Measurements from ENCODE around the gene FA2H.
"Not testable (repeated sequence)": the region's sequence is repeated elsewhere in the genome, so short reads cannot be mapped to it uniquely, and the experiment has no call there.

FA2H gene

DNA sequence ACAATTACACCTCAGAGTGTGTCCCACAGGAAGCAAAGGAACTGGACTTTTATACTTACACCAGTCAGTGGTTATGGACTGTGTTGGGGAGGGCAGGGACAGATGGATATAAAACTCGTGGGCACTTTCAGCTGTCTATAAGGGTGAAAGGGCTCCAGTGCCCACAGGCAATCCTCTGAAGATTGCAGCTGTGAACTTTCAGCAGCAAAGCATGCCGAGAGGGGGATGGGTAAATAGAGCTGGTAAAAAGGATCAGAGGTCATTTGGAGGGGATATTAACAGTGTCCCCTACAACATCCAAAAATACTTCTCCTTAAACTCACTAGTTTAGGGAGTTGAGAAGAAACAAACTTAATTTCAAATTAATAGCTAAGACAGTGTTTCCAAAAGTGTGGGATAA lies 94.6 kb downstream of the FA2H start:
- DNase-seq (ENCODE audit: low spot score), result no peak

DNA sequence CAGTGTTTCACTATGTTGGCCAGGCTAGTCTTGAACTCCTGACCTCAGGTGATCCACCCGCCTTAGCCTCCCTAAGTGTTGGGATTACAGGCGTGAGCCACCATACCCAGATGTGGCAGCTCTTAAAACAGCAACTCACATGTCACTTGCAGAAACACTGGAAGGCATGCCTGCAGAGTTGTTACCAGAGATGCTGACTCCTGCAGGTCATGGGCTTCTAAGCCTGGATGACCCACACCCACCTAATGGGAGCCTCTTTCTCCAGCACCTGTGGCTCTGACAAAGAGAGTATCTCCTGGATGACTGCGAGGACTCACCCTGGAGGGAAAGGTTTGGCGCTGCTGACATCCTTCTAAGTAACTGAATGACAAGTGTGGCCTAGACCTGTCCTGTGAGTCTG lies 96.8 kb downstream of the FA2H start:
- DNase-seq (ENCODE audit: low spot score), result no peak

DNA sequence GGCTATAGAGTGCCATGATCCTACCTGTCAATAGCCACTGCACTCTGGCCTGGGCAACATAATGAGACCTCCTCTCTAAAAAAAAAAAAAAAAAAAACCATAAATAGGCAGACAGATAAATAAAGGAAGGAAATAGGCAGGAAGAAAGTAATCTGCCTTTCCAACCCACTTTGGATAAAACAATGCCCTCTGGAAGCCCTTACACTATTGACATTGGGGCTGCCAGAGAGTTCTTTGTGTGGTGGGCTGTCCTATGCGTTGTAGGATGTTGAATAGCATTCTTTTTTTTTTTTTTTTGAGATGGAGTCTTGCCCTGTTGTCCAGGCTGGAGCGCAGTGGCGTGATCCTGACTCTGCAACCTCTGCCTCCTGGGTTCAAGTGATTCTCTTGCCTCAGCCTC lies 100.7 kb downstream of the FA2H start:
- DNase-seq (ENCODE audit: low spot score), result no peak

DNA sequence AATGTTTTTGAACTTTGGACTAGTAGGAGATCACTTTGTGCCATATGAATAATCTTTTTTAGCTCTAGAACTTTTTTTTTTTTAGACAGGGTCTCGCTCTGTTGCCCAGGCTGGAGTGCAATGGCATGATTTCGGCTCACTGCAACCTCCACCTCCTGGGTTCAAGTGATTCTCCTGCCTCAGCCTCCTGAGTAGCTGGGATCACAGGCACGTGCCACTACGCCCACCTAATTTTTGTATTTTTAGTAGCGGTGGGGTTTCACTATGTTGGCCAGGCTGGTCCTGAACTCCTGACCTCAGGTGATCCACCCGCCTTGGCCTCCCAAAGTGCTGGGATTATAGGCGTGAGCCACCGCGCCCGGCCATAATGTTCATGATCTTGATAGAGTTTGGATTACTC lies 105.7 kb downstream of the FA2H start:
- DNase-seq (ENCODE audit: low spot score), result not testable (repeated sequence)

DNA sequence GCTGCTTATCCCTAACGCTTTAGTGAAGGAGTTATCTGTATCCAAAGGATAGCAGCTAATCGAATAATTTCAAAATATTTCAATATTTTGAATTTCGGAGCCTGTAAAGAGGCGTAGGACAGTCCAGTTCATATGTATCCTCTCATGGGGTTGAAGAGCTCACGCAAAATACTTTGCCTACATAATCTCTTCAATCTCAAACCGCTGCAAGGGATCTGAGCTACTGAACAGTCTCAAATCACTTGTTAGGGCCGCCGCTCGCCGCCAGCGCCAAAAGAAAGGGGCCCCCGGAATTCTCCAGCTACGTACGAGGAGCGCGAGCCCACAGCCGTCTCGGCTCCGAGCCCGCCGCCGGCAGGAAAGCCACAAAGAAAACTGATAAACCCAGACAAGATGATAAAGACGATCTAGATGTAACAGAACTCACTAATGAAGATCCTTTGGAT lies 107.3 kb downstream of the FA2H start:
- DNase-seq (ENCODE audit: low spot score), result peak; percentile 34

DNA sequence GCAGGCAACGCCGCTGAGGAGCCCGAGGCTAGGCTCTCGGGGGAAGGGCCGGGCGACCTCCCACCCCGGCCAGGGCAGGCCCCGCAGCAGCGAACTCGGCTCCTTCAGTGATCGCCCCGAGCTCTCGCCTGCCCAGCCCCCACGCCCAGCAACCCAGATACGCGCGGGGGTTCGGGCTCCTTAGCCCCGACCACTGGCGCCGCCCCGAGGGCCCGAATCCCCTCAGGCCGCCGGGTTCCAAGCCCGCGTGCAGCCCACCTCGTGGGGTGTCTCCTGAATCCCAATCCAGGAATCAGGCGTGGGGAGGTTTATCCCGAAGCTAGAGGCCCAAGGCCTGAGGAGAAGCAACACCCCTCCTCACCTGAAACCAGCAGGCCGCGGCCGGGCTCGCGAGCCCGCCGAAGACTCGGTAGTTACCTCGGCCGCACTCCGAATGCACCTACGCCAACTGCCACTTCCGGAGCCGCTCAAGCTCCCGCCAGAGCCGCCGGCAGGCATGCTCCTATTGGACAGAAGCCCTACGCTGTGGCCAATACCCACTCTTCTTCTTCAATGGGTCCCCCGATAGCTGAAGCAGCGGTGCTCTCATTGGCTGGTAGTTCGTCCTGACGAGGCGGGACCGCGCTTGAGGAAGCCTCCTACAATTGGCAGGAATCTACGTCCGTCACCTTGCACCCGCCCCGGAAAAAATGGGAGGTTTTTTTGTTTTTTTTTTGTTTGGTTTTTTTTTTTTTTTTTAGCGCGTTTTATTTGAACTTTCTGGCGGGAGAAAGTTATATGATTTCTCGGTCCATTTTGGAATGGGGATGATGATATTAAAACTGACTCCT lies 108.0 kb downstream of the FA2H start, which contains the start of gene RFWD3:
Gene RFWD3 (minus strand): TSS at position 453 of the 830 bp plus-strand sequence. CDS start 5,428 bp downstream, outside the sequence.
- peak; percentile 98 for DNase-seq (ENCODE audit: low spot score)

DNA sequence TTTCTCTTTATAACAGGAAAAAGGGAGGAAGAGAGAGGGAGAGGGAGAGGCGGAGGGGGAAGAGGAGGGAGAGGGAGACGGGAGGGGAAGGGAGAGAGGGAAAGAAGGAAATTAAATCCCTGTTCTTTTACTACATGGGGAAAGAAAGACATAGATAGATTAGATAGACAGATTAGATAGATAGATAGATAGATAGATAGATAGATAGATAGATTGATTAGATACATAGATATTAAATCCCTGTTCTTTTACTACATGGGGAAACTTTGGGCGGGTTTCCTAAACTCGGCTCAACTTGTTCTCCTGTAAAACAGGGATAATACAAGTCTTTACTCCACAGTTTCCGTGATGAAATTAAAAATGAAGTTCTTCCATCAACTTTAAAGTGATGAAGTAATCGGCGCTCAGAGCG lies 108.6 kb downstream of the FA2H start:
- DNase-seq (ENCODE audit: low spot score), result no peak

Measured in globus pallidus (tissue), 1 donor.